ENCODE measurements around the gene DPH2. TPM values are rescaled to one million over a fixed set of nuclear protein-coding genes. Genes with fewer than 3 reads are reported as not detected.

Gene DPH2
- total RNA-seq, 1 donor from 2014 or later: 30.2 TPM

DNA sequence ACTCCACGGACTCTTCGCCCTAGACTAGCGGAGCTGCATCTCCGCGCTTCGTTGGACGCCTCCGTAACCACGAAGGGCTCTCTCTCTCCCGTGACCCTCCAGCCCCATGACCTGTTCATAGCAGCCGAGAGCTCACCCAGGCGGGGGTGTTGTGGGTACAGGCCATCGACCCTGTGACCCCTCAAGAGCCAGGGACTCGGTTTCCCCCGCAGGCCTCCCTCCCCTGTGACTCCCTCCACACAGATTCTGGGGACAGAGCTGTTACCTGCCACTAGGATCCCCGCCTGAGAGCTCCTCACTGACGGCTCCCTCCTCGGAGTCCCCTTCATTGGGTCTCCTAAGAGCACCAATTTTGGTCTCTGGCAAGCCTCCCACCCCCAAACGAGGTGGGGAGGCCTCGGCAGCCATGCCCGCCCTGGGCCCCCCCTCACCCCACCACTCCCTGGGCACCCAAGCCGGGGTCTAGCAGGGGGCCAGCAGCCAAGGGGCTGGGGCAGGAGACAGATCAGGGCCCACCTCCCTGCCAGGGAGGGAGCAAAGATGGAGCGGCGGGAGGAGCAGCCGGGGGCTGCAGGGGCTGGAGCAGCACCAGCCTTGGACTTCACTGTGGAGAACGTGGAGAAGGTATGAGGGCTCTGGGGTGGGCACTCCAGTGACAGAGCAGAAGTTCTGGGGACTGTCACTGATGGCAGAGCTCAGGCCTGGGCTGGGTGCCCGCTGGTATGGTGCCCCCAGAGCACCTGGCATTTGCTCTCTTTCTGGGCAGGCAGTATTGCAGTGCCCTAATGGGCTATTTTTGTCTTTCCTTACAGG is 22.5 kb upstream of the DPH2 start:
- Mint-ChIP-seq H3K36me3 (peaks cover 6% of the 10 kb centered on the region), H3K4me1 (ENCODE audit: unreplicated experiment) (peaks cover 31% of the 10 kb centered on the region), H3K9me3 (no peaks in the 10 kb centered on the region), H3K27me3 (peaks cover 4% of the 10 kb centered on the region), H3K4me3 (peak overlapping the region; percentile 91), H3K27ac (peak overlapping the region; percentile 90)
- no peak for TF ChIP-seq CTCF (conservative IDR thresholded peaks at IDR 0.05)
- no peak for DNase-seq (ENCODE audit: extremely low spot score, unreplicated experiment)

DNA sequence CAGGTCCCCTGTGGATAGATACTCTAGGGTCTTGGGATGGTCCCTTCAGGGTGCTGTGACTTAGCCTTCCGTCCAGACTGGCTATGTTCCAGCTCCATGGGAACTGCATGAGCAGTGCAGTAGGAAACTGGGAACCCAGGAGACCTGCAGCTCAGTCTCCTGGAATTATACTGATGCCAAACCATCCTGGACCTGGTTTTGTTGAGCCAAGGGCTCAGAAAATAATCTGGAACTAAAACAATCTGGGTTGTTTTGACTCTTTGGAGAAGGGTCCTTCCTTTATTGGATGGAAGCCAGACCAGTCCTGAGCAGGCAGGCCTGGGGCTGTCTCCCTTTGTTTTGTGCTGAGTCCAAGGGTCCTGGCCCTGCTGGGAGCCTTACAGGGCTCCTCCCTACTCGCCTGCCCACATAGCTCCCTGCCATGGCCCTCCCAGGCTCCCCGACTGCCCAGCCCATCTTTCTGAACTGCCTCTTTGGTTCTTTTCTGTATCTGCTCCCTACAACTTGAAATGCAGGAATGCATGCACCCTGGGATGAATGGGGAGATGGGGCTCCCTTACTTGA is 21.9 kb upstream of the DPH2 start:
- peaks cover 6% of the 10 kb centered on the region for H3K36me3 Mint-ChIP-seq
- peak overlapping the region; percentile 80 for H3K27ac Mint-ChIP-seq
- H3K4me3 Mint-ChIP-seq: peak overlapping the region; percentile 91
- no peaks in the 10 kb centered on the region for H3K9me3 Mint-ChIP-seq
- no peak for DNase-seq (ENCODE audit: extremely low spot score, unreplicated experiment)
- peaks cover 2% of the 10 kb centered on the region for H3K27me3 Mint-ChIP-seq
- H3K4me1 Mint-ChIP-seq (ENCODE audit: unreplicated experiment): peaks cover 35% of the 10 kb centered on the region
- TF ChIP-seq CTCF (conservative IDR thresholded peaks at IDR 0.05): no peak

DNA sequence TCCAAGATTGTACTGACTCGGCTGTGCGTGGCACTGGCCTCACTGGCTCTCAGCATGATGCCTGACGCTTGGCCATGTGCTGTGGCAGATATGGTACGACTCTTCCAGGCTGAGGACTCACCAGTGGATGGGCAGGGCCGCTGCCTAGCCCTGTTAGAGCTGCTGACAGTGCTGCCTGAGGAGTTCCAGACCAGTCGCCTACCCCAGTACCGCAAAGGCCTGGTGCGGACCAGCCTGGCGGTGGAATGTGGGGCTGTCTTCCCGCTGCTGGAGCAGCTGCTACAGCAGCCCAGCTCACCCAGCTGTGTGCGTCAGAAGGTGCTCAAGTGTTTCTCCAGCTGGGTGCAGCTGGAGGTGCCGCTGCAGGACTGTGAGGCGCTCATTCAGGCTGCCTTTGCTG is 20.1 kb upstream of the DPH2 start:
- no peak for TF ChIP-seq CTCF (conservative IDR thresholded peaks at IDR 0.05)
- Mint-ChIP-seq H3K9me3 (no peaks in the 10 kb centered on the region), H3K4me1 (ENCODE audit: unreplicated experiment) (peaks cover 43% of the 10 kb centered on the region), H3K27ac (no peak overlapping the region), H3K36me3 (peaks cover 6% of the 10 kb centered on the region), H3K27me3 (no peaks in the 10 kb centered on the region), H3K4me3 (no peak overlapping the region)
- DNase-seq (ENCODE audit: extremely low spot score, unreplicated experiment): no peak

DNA sequence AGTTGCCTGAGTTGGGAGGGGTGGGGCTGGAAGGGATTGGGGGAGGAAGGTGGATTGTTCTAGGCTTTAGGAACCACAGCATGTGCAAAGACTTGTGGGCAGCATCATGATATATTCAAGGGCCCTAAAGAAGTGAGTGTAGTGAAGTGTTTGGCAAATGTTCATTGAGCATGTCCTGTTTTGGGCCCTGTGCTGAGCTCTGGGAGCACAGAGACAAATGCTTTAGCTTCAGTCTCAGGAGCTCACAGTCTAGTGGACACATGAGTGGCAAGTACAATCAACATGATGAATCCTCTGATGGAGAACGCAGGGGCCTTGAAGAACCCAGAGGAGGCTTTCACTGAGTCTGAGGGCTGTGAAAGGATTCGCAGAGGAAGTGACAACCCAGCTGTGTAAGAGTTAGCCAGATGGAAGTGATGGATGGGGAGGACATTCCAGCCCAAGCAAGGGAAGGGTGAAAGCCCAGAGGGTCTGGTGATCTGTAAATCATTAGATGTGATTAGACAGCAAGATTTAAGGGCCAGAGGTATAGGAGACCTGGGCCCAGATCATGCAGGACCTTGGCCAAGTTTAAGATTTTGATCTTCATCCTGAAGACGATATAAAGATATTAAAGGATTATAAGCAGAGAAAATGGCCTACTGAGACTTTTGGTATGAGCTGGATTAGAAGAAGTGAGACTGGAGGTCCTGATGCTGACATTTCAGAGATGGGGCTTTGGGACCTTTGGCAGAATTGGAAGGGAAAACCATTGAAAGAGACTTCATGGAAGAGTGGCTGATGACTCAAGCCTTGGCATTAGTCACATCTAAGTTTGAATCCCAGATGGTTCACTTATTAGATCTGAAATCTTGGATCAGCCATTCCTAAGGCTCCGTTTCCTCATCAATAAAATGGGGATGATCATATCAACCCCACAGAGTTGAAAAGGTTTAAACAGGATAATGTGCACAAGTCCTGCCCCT is 18.5 kb upstream of the DPH2 start:
- no peak for DNase-seq (ENCODE audit: extremely low spot score, unreplicated experiment)
- H3K27me3 Mint-ChIP-seq: no peaks in the 10 kb centered on the region
- no peak overlapping the region for H3K4me3 Mint-ChIP-seq
- no peaks in the 10 kb centered on the region for H3K9me3 Mint-ChIP-seq
- peak overlapping the region; percentile 24 for H3K27ac Mint-ChIP-seq
- H3K36me3 Mint-ChIP-seq: peaks cover 6% of the 10 kb centered on the region
- TF ChIP-seq CTCF (conservative IDR thresholded peaks at IDR 0.05): no peak
- H3K4me1 Mint-ChIP-seq (ENCODE audit: unreplicated experiment): peaks cover 31% of the 10 kb centered on the region

- H3K4me3 Mint-ChIP-seq: peak overlapping the region; percentile 41
- H3K4me1 Mint-ChIP-seq (ENCODE audit: unreplicated experiment): peaks cover 28% of the 10 kb centered on the region
- no peaks in the 10 kb centered on the region for H3K9me3 Mint-ChIP-seq
- H3K36me3 Mint-ChIP-seq: peaks cover 6% of the 10 kb centered on the region
- no peak for TF ChIP-seq CTCF (conservative IDR thresholded peaks at IDR 0.05)
- H3K27me3 Mint-ChIP-seq: no peaks in the 10 kb centered on the region
- DNase-seq (ENCODE audit: extremely low spot score, unreplicated experiment): no peak
- H3K27ac Mint-ChIP-seq: peak overlapping the region; percentile 80
These were observed 17.0 kb upstream of the DPH2 start for GRCh38 chr1:43952731-43953346.
